ENCODE measurements around the gene CAPN15. TPM values are rescaled to one million over a fixed set of nuclear protein-coding genes. Genes with fewer than 3 reads are reported as not detected.

The CAPN15 gene
- total and polyA plus RNA-seq, 2 of the 4 experiments (the other 2 are of a cell fraction), result 9.3 to 24.3 TPM

GRCh38 chr16:567373-568256 is 40.1 kb downstream of the CAPN15 start:
- Histone ChIP-seq H2AK5ac (ENCODE audit: low read depth, low read length) (peak overlapping the region; percentile 33; the same call in 1 of the 2 replicates), H2BK5ac (ENCODE audit: low read depth, low read length, poor library complexity, severe bottlenecking) (no peak overlapping the region), H2BK120ac (ENCODE audit: low read depth, low read length) (no peak overlapping the region), H3K9me1 (ENCODE audit: insufficient read depth, low read length) (peaks cover 4% of the 10 kb centered on the region; the same call in 1 of the 2 replicates), H2BK15ac (ENCODE audit: low read depth, low read length) (no peak overlapping the region), H2BK20ac (ENCODE audit: low read depth, low read length) (no peak overlapping the region), H3K27me3 (ENCODE audit: control insufficient read depth, insufficient read depth, low read length) (peaks cover 2% of the 10 kb centered on the region; the same call in 1 of the 2 replicates), H3K56ac (ENCODE audit: extremely low read depth, insufficient read depth, low read length) (no peak overlapping the region), H3K9ac (ENCODE audit: low read depth, low read length) (0 out of 2 replicates have a peak overlapping the region, but pooled peaks have one; percentile 34), H3K4me2 (ENCODE audit: low read depth, low read length) (no peak overlapping the region; the same call in 1 of the 2 replicates), H3K4me3 (ENCODE audit: insufficient read depth, low read depth, low read length) (no peak overlapping the region), H2AFZ (replicated peaks; ENCODE audit: low read length, poor library complexity) (peak overlapping the region; percentile 3), H3K9me3 (ENCODE audit: control insufficient read depth, insufficient read depth, low read length) (no peaks in the 10 kb centered on the region), H3K36me3 (ENCODE audit: control insufficient read depth, insufficient read depth, low read length) (no peaks in the 10 kb centered on the region), H3K18ac (ENCODE audit: low read depth, low read length) (no peak overlapping the region), H3K4ac (ENCODE audit: low read depth, low read length) (no peak overlapping the region), H3K14ac (replicated peaks; ENCODE audit: low read depth, low read length) (no peak overlapping the region), H4K8ac (ENCODE audit: low read depth in 2 of 2, low read length in 2 of 2) (peak overlapping the region; percentile 74 to 94; a peak in 3 of 4 replicates), H3K27ac (ENCODE audit: insufficient read depth, low read length) (no peak overlapping the region), H4K20me1 (ENCODE audit: insufficient read depth, low read length) (peaks cover 8% of the 10 kb centered on the region; the same call in 1 of the 2 replicates), H3K79me1 (ENCODE audit: low read depth in 1 of 2, low read length in 2 of 2) (peaks cover 3 to 26% of the 10 kb centered on the region in 2 experiments; a peak in 2 of 4 replicates), H3K23ac (ENCODE audit: low read depth, low read length) (no peak overlapping the region), H4K91ac (ENCODE audit: insufficient read depth, low read depth, low read length) (no peak overlapping the region; the same call in 1 of the 2 replicates), H3K4me1 (ENCODE audit: control insufficient read depth, insufficient read depth, low read length) (peaks cover 23% of the 10 kb centered on the region), H2AK9ac (replicated peaks; ENCODE audit: low read depth, low read length, poor library complexity) (peak overlapping the region; percentile 39), H4K5ac (ENCODE audit: low read depth, low read length) (peak overlapping the region; percentile 67)
- DNase-seq (no peak), ATAC-seq (ENCODE audit: low read depth) (no peak)
- dilution Hi-C loops (cut with HindIII; ENCODE audit: low sequenced_read_pairs, unreplicated experiment), result no loop called here
- TF ChIP-seq RFX5 (IDR thresholded peaks at IDR 0.05; ENCODE audit: low read depth, low read length), result no peak
- no peak for TF ChIP-seq SMC3 (IDR thresholded peaks at IDR 0.05; ENCODE audit: low read depth, low read length)
- no peak for TF ChIP-seq CEBPB (IDR thresholded peaks at IDR 0.05; ENCODE audit: low read depth, low read length)
- no peak for TF ChIP-seq MXI1 (IDR thresholded peaks at IDR 0.05; ENCODE audit: borderline replicate concordance, low read depth, low read length)
- TF ChIP-seq MAFK (IDR thresholded peaks at IDR 0.05; ENCODE audit: low read depth, low read length), result no peak
- no peak for TF ChIP-seq CHD1 (IDR thresholded peaks at IDR 0.05; ENCODE audit: low read depth, low read length)
- no peak for TF ChIP-seq MAZ (IDR thresholded peaks at IDR 0.05; ENCODE audit: borderline replicate concordance, low read depth, low read length)
- TF ChIP-seq, protein P1, sequence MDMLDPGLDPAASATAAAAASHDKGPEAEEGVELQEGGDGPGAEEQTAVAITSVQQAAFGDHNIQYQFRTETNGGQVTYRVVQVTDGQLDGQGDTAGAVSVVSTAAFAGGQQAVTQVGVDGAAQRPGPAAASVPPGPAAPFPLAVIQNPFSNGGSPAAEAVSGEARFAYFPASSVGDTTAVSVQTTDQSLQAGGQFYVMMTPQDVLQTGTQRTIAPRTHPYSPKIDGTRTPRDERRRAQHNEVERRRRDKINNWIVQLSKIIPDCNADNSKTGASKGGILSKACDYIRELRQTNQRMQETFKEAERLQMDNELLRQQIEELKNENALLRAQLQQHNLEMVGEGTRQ (IDR thresholded peaks at IDR 0.05; ENCODE audit: low read depth, low read length), result no peak
- no peak for TF ChIP-seq FOS (IDR thresholded peaks at IDR 0.05; ENCODE audit: low read depth, low read length)
- TF ChIP-seq RCOR1 (IDR thresholded peaks at IDR 0.05; ENCODE audit: insufficient replicate concordance, low read length), result no peak
- intact Hi-C loops (cut with micrococcal nuclease), result no loop called here
- POLR2A ChIA-PET (ENCODE audit: unreplicated experiment), result no interaction called here
- WGBS, 2 experiments (ENCODE audit: extremely low coverage in 2 of 2, insufficient read length in 1 of 2), result 90% methylated on average over 18 of the region's 35 CpGs; no CpG with 5 or more reads in 1 of the 2 experiments
- BruUV-seq (replicated peaks), result no TSS peak
- CTCF ChIA-PET, result no interaction called here
- in situ Hi-C loops (cut with MboI; ENCODE audit: low sequenced_read_pairs), result no loop called here

All from IMR-90 (cell line).